ENCODE measurements around the gene CYP2C9.

DNA sequence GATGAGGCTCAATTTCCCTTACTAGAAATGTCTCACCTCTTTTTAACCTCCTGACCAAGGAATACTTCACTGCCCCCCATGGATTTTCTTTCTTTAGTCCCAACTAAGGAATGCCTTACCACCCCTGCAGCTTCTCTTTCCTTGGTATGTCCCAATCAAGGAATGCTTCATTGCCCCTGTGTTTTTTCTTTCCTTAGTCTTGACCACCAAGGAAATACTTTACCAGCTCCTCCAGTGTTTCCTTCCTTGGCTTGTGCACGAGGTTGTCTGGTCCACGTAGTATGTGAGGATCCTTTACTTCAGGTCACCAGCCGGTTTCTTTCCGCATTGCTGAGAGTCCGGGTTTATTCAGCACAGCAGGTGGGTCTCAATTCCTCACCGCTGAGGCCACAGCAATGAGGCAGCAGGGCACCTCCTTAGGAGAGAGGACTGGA, 59.3 kb downstream of the CYP2C9 start:
- TF ChIP-seq, protein P1, sequence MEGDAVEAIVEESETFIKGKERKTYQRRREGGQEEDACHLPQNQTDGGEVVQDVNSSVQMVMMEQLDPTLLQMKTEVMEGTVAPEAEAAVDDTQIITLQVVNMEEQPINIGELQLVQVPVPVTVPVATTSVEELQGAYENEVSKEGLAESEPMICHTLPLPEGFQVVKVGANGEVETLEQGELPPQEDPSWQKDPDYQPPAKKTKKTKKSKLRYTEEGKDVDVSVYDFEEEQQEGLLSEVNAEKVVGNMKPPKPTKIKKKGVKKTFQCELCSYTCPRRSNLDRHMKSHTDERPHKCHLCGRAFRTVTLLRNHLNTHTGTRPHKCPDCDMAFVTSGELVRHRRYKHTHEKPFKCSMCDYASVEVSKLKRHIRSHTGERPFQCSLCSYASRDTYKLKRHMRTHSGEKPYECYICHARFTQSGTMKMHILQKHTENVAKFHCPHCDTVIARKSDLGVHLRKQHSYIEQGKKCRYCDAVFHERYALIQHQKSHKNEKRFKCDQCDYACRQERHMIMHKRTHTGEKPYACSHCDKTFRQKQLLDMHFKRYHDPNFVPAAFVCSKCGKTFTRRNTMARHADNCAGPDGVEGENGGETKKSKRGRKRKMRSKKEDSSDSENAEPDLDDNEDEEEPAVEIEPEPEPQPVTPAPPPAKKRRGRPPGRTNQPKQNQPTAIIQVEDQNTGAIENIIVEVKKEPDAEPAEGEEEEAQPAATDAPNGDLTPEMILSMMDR (IDR thresholded peaks at IDR 0.05; ENCODE audit: low read depth, low read length, poor library complexity, severe bottlenecking), result no peak
- no peak for TF ChIP-seq EZH2phosphoT487 (IDR thresholded peaks at IDR 0.05; ENCODE audit: borderline replicate concordance, low read length)

Data from DOHH2 (cell line).